Measurements from ENCODE around the gene CLDN1.

- TF ChIP-seq CTCF (IDR thresholded peaks at IDR 0.05; ENCODE audit: low read length) (no peak), EZH2 (optimal IDR thresholded peaks at IDR 0.05; ENCODE audit: low read depth, low read length) (no peak), EZH2phosphoT487 (IDR thresholded peaks at IDR 0.05; ENCODE audit: low read length) (no peak)
Observed at GRCh38 chr3:190291994-190292584, 30.2 kb downstream of the CLDN1 start.

Measured in MM.1S (cell line).